ENCODE results near the gene PLXNB2.

PLXNB2 gene

GRCh38 chr22:50228366-50228765 lies 79.1 kb downstream of the PLXNB2 start (continued):
- TF ChIP-seq POU6F1 (CRISPR knock-in tag; IDR thresholded peaks at IDR 0.05; ENCODE audit: borderline replicate concordance, low read depth) (no peak), ZFP3 (CRISPR knock-in tag; IDR thresholded peaks at IDR 0.05) (no peak), CSDC2 (CRISPR knock-in tag; IDR thresholded peaks at IDR 0.05) (no peak), OSR1 (CRISPR knock-in tag; IDR thresholded peaks at IDR 0.05) (no peak), GLIS3 (CRISPR knock-in tag; IDR thresholded peaks at IDR 0.05) (no peak)

- no peak for ATAC-seq
- TF ChIP-seq, protein P1, sequence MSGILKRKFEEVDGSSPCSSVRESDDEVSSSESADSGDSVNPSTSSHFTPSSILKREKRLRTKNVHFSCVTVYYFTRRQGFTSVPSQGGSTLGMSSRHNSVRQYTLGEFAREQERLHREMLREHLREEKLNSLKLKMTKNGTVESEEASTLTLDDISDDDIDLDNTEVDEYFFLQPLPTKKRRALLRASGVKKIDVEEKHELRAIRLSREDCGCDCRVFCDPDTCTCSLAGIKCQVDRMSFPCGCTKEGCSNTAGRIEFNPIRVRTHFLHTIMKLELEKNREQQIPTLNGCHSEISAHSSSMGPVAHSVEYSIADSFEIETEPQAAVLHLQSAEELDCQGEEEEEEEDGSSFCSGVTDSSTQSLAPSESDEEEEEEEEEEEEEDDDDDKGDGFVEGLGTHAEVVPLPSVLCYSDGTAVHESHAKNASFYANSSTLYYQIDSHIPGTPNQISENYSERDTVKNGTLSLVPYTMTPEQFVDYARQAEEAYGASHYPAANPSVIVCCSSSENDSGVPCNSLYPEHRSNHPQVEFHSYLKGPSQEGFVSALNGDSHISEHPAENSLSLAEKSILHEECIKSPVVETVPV (CRISPR knock-in tag; IDR thresholded peaks at IDR 0.05): no peak
- TF ChIP-seq ISL1 (CRISPR knock-in tag; IDR thresholded peaks at IDR 0.05): no peak
- no peak for TF ChIP-seq ZFP3 (CRISPR knock-in tag; IDR thresholded peaks at IDR 0.05)
- no peak for TF ChIP-seq ARNTL (CRISPR knock-in tag; IDR thresholded peaks at IDR 0.05; ENCODE audit: borderline replicate concordance, low read depth)
- TF ChIP-seq, protein P2, sequence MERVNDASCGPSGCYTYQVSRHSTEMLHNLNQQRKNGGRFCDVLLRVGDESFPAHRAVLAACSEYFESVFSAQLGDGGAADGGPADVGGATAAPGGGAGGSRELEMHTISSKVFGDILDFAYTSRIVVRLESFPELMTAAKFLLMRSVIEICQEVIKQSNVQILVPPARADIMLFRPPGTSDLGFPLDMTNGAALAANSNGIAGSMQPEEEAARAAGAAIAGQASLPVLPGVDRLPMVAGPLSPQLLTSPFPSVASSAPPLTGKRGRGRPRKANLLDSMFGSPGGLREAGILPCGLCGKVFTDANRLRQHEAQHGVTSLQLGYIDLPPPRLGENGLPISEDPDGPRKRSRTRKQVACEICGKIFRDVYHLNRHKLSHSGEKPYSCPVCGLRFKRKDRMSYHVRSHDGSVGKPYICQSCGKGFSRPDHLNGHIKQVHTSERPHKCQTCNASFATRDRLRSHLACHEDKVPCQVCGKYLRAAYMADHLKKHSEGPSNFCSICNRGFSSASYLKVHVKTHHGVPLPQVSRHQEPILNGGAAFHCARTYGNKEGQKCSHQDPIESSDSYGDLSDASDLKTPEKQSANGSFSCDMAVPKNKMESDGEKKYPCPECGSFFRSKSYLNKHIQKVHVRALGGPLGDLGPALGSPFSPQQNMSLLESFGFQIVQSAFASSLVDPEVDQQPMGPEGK (CRISPR knock-in tag; IDR thresholded peaks at IDR 0.05; ENCODE audit: borderline replicate concordance): no peak
- TF ChIP-seq BACH2 (CRISPR knock-in tag; IDR thresholded peaks at IDR 0.05; ENCODE audit: borderline replicate concordance): no peak
- TF ChIP-seq ESRRG (CRISPR knock-in tag; IDR thresholded peaks at IDR 0.05): no peak
- TF ChIP-seq SNAI2 (CRISPR knock-in tag; IDR thresholded peaks at IDR 0.05): no peak
- no peak for TF ChIP-seq TOX (CRISPR knock-in tag; IDR thresholded peaks at IDR 0.05; ENCODE audit: borderline replicate concordance)
- TF ChIP-seq PPARA (CRISPR knock-in tag; IDR thresholded peaks at IDR 0.05; ENCODE audit: borderline replicate concordance): no peak
- TF ChIP-seq ZNF70 (CRISPR knock-in tag; IDR thresholded peaks at IDR 0.05): no peak
- no peak for TF ChIP-seq OSR1 (CRISPR knock-in tag; IDR thresholded peaks at IDR 0.05)
- no peak for TF ChIP-seq TSHZ2 (CRISPR knock-in tag; IDR thresholded peaks at IDR 0.05)
- no peak for TF ChIP-seq GLIS3 (CRISPR knock-in tag; IDR thresholded peaks at IDR 0.05)
- no peak for TF ChIP-seq CREB5 (CRISPR knock-in tag; IDR thresholded peaks at IDR 0.05; ENCODE audit: low read depth)
- TF ChIP-seq CSDC2 (CRISPR knock-in tag; IDR thresholded peaks at IDR 0.05): no peak
- no peak for TF ChIP-seq ZFP30 (CRISPR knock-in tag; IDR thresholded peaks at IDR 0.05)
Measured at GRCh38 chr22:50227579-50228215, 79.7 kb downstream of the PLXNB2 start.

- no peak for ATAC-seq
- TF ChIP-seq, protein P1 (CRISPR knock-in tag; IDR thresholded peaks at IDR 0.05): no peak
- TF ChIP-seq CREB5 (CRISPR knock-in tag; IDR thresholded peaks at IDR 0.05; ENCODE audit: low read depth) (no peak), TCF4 (CRISPR knock-in tag; IDR thresholded peaks at IDR 0.05; ENCODE audit: borderline replicate concordance) (no peak), ZFP3 (CRISPR knock-in tag; IDR thresholded peaks at IDR 0.05) (no peak), ZNF565 (CRISPR knock-in tag; conservative IDR thresholded peaks at IDR 0.05; ENCODE audit: low read depth) (no peak), POU6F1 (CRISPR knock-in tag; IDR thresholded peaks at IDR 0.05; ENCODE audit: borderline replicate concordance, low read depth) (no peak), BACH2 (CRISPR knock-in tag; IDR thresholded peaks at IDR 0.05; ENCODE audit: borderline replicate concordance) (no peak), TSHZ2 (CRISPR knock-in tag; IDR thresholded peaks at IDR 0.05) (no peak)
Measured at GRCh38 chr22:50226875-50227165, 80.6 kb downstream of the PLXNB2 start.
